H1 (cell line): ENCODE measurements around the gene ADCY5. TPM values are rescaled to one million over a fixed set of nuclear protein-coding genes. Genes with fewer than 3 reads are reported as not detected.
A peak's percentile ranks its signal among the peaks of the same experiment; 100 is the strongest.

Experiments
- CTCF ChIA-PET: fragments of 300-600 bp; sonication (Branson Sonifier 250); formaldehyde crosslinking; loops from one replicate; lab custom pipeline; 2021; ENCODE audit not compliant: partially characterized antibody; lab: Charles Lee
- POLR2A ChIA-PET: fragments of 300-600 bp; sonication (Branson Sonifier 250); formaldehyde crosslinking; loops from one replicate; lab custom pipeline; 2021; ENCODE audit warnings: inconsistent platforms; ENCODE audit not compliant: partially characterized antibody; lab: Charles Lee
- DNase-seq, 2 experiments: peaks; one replicate each; pipeline versions ENCODE4 v3.0.0 to v3.0.0-alpha.2; 2010 to 2022; ENCODE audit warnings: low spot score in 2 of 2, low read depth in 1 of 2, mixed read lengths in 1 of 2
- FAIRE-seq: peaks from 2 replicates; lab custom pipeline; 2011; peaks lifted over from hg19 to GRCh38; lab: Jason Lieb, UNC
- H2AFZ ChIP-seq: 2 replicates; pipeline ENCODE4 v1.8.1; 2012; ENCODE audit warnings: low read length, inconsistent platforms
- H2AK5ac ChIP-seq: 2 replicates; pipeline ENCODE4 v1.6.1; 2013; ENCODE audit warnings: low read depth, low read length
- H2BK120ac ChIP-seq: replicated peaks from 2 replicates; pipeline ENCODE3; 2013; ENCODE audit warnings: low read depth, low read length, inconsistent platforms
- H2BK12ac ChIP-seq: 2 replicates; pipeline ENCODE4 v1.6.1; 2013; ENCODE audit warnings: low read depth, low read length
- H2BK15ac ChIP-seq: 2 replicates; pipeline ENCODE4 v1.6.1; 2013; ENCODE audit warnings: low read length
- H2BK20ac ChIP-seq: 2 replicates; pipeline ENCODE4 v1.6.1; 2013; ENCODE audit warnings: low read length
- H2BK5ac ChIP-seq: 2 replicates; pipeline ENCODE4 v1.6.1; 2013; ENCODE audit warnings: low read depth, low read length
- H3K14ac ChIP-seq: 2 replicates; pipeline ENCODE4 v1.6.1; 2013; ENCODE audit warnings: inconsistent platforms; ENCODE audit not compliant: insufficient read length
- H3K18ac ChIP-seq: 2 replicates; pipeline ENCODE4 v1.6.1; 2013; ENCODE audit warnings: low read length; ENCODE audit errors: extremely low read depth
- H3K23ac ChIP-seq: 2 replicates; pipeline ENCODE4 v1.6.1; 2013; ENCODE audit warnings: inconsistent platforms; ENCODE audit not compliant: insufficient read length
- H3K23me2 ChIP-seq: 2 replicates; pipeline ENCODE4 v1.6.1; 2013; ENCODE audit warnings: low read depth, low read length
- H3K27ac ChIP-seq: 2 replicates; pipeline ENCODE4 v1.6.1; 2011; ENCODE audit warnings: low read depth, low read length, inconsistent platforms
- H3K27me3 ChIP-seq, 4 experiments: replicated peaks in 1 of 4; 1 replicate in 1 of 4; 2 replicates in 3 of 4; pipeline versions ENCODE4 v1.6.1 to v1.8.1; 2011 to 2013; ENCODE audit warnings: low read length in 3 of 4, mild to moderate bottlenecking in 3 of 4, inconsistent platforms in 2 of 4, mixed read lengths in 2 of 4, moderate library complexity in 1 of 4; ENCODE audit not compliant: control insufficient read depth in 3 of 4, insufficient read depth in 3 of 4; ENCODE audit errors: extremely low read depth in 1 of 4
- H3K36me3 ChIP-seq, 4 experiments: 2 replicates each; pipeline versions ENCODE4 v1.6.1 to v1.8.1; 2011 to 2013; ENCODE audit warnings: mild to moderate bottlenecking in 4 of 4, low read length in 3 of 4, moderate library complexity in 2 of 4, control low read depth in 1 of 4, inconsistent platforms in 1 of 4; ENCODE audit not compliant: insufficient read depth in 4 of 4, control insufficient read depth in 2 of 4
- H3K4ac ChIP-seq: replicated peaks from 2 replicates; pipeline ENCODE3; 2013; ENCODE audit warnings: low read length, low read depth, mixed read lengths, inconsistent platforms; ENCODE audit not compliant: insufficient read length
- H3K4me1 ChIP-seq, 4 experiments: replicated peaks in 1 of 4; 1 replicate in 1 of 4; 2 replicates in 3 of 4; pipeline versions ENCODE4 v1.6.1 to v1.8.1; 2011 to 2013; ENCODE audit warnings: low read length in 3 of 4, inconsistent platforms in 2 of 4, mixed read lengths in 1 of 4; ENCODE audit not compliant: insufficient read depth in 4 of 4, control insufficient read depth in 3 of 4
- H3K4me2 ChIP-seq, 2 experiments: 2 replicates each; pipeline versions ENCODE4 v1.6.1 to v1.8.1; 2011 to 2013; ENCODE audit warnings: low read depth in 2 of 2, low read length in 2 of 2, control low read depth in 1 of 2, inconsistent platforms in 1 of 2, mild to moderate bottlenecking in 1 of 2; ENCODE audit not compliant: insufficient read depth in 1 of 2
- H3K4me3 ChIP-seq, 4 experiments: fragments of 200-600, 300-600 bp in 1 of 4; sonication (generic), shearing (Covaris generic), sonication (Bioruptor Twin) in 1 of 4; 2 replicates each; pipeline versions ENCODE4 v1.5.1 to v1.8.1; 2011 to 2016; ENCODE audit warnings: low read length in 4 of 4, low read depth in 3 of 4, control low read depth in 2 of 4, inconsistent platforms in 2 of 4, mild to moderate bottlenecking in 2 of 4, mixed read lengths in 1 of 4, moderate library complexity in 1 of 4; ENCODE audit not compliant: insufficient read depth in 2 of 4; ENCODE audit errors: extremely low read depth in 1 of 4
- H3K56ac ChIP-seq: replicated peaks from 2 replicates; pipeline ENCODE3; 2013; ENCODE audit warnings: low read depth, mild to moderate bottlenecking, mixed read lengths, low read length, inconsistent platforms; ENCODE audit not compliant: insufficient read length
- H3K79me1 ChIP-seq: 2 replicates; pipeline ENCODE4 v1.6.1; 2013; ENCODE audit warnings: low read depth, low read length, control low read depth
- H3K79me2 ChIP-seq, 2 experiments: 2 replicates each; pipeline versions ENCODE4 v1.6.1 to v1.8.1; 2012 to 2013; ENCODE audit warnings: low read length in 2 of 2, mild to moderate bottlenecking in 2 of 2, inconsistent platforms in 1 of 2; ENCODE audit not compliant: insufficient read depth in 2 of 2, control insufficient read depth in 1 of 2
- H3K9ac ChIP-seq, 4 experiments: replicated peaks in 1 of 4; 1 replicate in 1 of 4; 2 replicates in 3 of 4; pipeline versions ENCODE4 v1.6.1 to v1.8.1; 2011 to 2013; ENCODE audit warnings: low read depth in 3 of 4, low read length in 3 of 4, control low read depth in 2 of 4, mild to moderate bottlenecking in 2 of 4, moderate library complexity in 2 of 4, inconsistent platforms in 1 of 4; ENCODE audit errors: extremely low read depth in 1 of 4
- H3K9me3 ChIP-seq, 2 experiments: 2 replicates each; pipeline versions ENCODE4 v1.6.1 to v1.8.1; 2012 to 2013; ENCODE audit warnings: mild to moderate bottlenecking in 2 of 2, moderate library complexity in 2 of 2, control low read depth in 1 of 2, inconsistent platforms in 1 of 2, low read depth in 1 of 2, low read length in 1 of 2, mixed read lengths in 1 of 2; ENCODE audit not compliant: insufficient read depth in 2 of 2
- H4K20me1 ChIP-seq, 2 experiments: replicated peaks in 1 of 2; 2 replicates each; pipeline versions ENCODE3 to v1.8.1; 2011 to 2013; ENCODE audit warnings: inconsistent platforms in 2 of 2, low read length in 2 of 2, mild to moderate bottlenecking in 1 of 2; ENCODE audit not compliant: insufficient read depth in 2 of 2, control insufficient read depth in 1 of 2
- H4K5ac ChIP-seq: 2 replicates; pipeline ENCODE4 v1.6.1; 2013; ENCODE audit warnings: low read length, low read depth, mixed read lengths, inconsistent platforms; ENCODE audit not compliant: insufficient read length
- H4K8ac ChIP-seq: 2 replicates; pipeline ENCODE4 v1.8.0; 2013; ENCODE audit warnings: mild to moderate bottlenecking, moderate library complexity, low read length, inconsistent platforms; ENCODE audit not compliant: insufficient read depth; ENCODE audit errors: extremely low read depth
- H4K91ac ChIP-seq: replicated peaks from 2 replicates; pipeline ENCODE3; 2013; ENCODE audit warnings: low read length, mixed read lengths, inconsistent platforms; ENCODE audit not compliant: insufficient read length
- BACH1 ChIP-seq: IDR thresholded peaks from 2 replicates; pipeline ENCODE4 v1.6.1; 2012; ENCODE audit warnings: low read length, improper control_type of control experiment
- CBX8 ChIP-seq: fragments of 300-800, 300-1000 bp; sonication (generic); IDR thresholded peaks from 2 replicates; pipeline ENCODE4 v1.7.1; 2016; ENCODE audit warnings: low read depth, low read length, borderline replicate concordance
- CHD1 ChIP-seq: IDR thresholded peaks from 2 replicates; pipeline ENCODE4 v1.6.1; 2012; ENCODE audit warnings: low read depth, low read length, improper control_type of control experiment
- GTF2F1 ChIP-seq: IDR thresholded peaks from 2 replicates; pipeline ENCODE4 v1.6.1; 2012; ENCODE audit warnings: low read depth, low read length, improper control_type of control experiment, borderline replicate concordance
- HDAC6 ChIP-seq: IDR thresholded peaks from one replicate; pipeline ENCODE4 v1.7.1; 2012; ENCODE audit warnings: low read depth, mild to moderate bottlenecking, inconsistent platforms, low read length, moderate library complexity
- KDM1A ChIP-seq: fragments of 200-600, 300-600 bp; sonication (generic); IDR thresholded peaks from 2 replicates; pipeline ENCODE4 v1.7.1; 2016; ENCODE audit warnings: mild to moderate bottlenecking, low read length, borderline replicate concordance
- MAFK ChIP-seq: IDR thresholded peaks from 2 replicates; pipeline ENCODE4 v1.6.1; 2012; ENCODE audit warnings: low read depth, mild to moderate bottlenecking, improper control_type of control experiment, low read length
- POLR2AphosphoS5 ChIP-seq: IDR thresholded peaks from 2 replicates; pipeline ENCODE4 v1.6.1; 2011; ENCODE audit warnings: low read depth, low read length
- POU5F1 ChIP-seq: IDR thresholded peaks from 2 replicates; pipeline ENCODE4 v1.6.1; 2011; ENCODE audit warnings: low read depth, mild to moderate bottlenecking, low read length, moderate library complexity
- RXRA ChIP-seq: IDR thresholded peaks from 2 replicates; pipeline ENCODE4 v1.6.1; 2011; ENCODE audit warnings: low read depth, mild to moderate bottlenecking, low read length, moderate library complexity; ENCODE audit not compliant: insufficient read depth
- SIN3A ChIP-seq, 2 experiments: IDR thresholded peaks in 1 of 2; conservative IDR thresholded peaks in 1 of 2; 2 replicates each; pipeline ENCODE4 v1.6.1; 2011 to 2012; ENCODE audit warnings: low read length in 2 of 2, improper control_type of control experiment in 1 of 2, low read depth in 1 of 2, mild to moderate bottlenecking in 1 of 2
- SP4 ChIP-seq: IDR thresholded peaks from 2 replicates; pipeline ENCODE4 v1.6.1; 2012; ENCODE audit warnings: low read length, inconsistent platforms
- SRF ChIP-seq: IDR thresholded peaks from 2 replicates; pipeline ENCODE4 v1.6.1; 2011; ENCODE audit warnings: mild to moderate bottlenecking, low read depth, low read length, moderate library complexity
- WGBS, 2 experiments: shearing (Covaris generic) in 1 of 2; methylation state at CpG; one replicate each; pipeline versions ENCODE4 v1.1.6 to v1.1.7; 2013 to 2015; ENCODE audit warnings: low lambda C conversion rate in 2 of 2, mixed read lengths in 2 of 2, inconsistent platforms in 1 of 2, low coverage in 1 of 2, missing lambda C conversion rate in 1 of 2; ENCODE audit not compliant: insufficient replicate concordance in 2 of 2, insufficient coverage in 1 of 2, insufficient read length in 1 of 2; ENCODE audit errors: extremely low coverage in 1 of 2, missing lambda C conversion rate in 1 of 2; 5-methylcytosine and 5-hydroxymethylcytosine counted together
- polyA plus RNA-seq, 7 experiments: library from polyadenylated mRNA; depleted of rRNA in 3 of 7; stranded (reverse) in 5 of 7; unstranded in 2 of 7; fragments of >200 nt in 5 of 7; fragments of 200-250 nt in 2 of 7; gene quantifications; 1 replicate in 5 of 7; 2 replicates in 1 of 7; 4 replicates in 1 of 7; pipeline versions ENCODE4 v1.2.1 to v1.2.3, GENCODE V29; 2011 to 2013; ENCODE audit warnings: missing spikeins in 2 of 7, mixed read lengths in 2 of 7
- total RNA-seq: library from RNA; stranded (reverse); fragmentation: NEBNext Ultra II Directional; extraction: Animal tissue kit (Norgen Biotek cat#: 25700); gene quantifications from 2 replicates; pipeline ENCODE4 v1.2.1, GENCODE V29; 2021
- TF ChIP-seq, protein P1 (sequence below): IDR thresholded peaks from 2 replicates; pipeline ENCODE4 v1.6.1; 2012; ENCODE audit warnings: inconsistent platforms

Gene ADCY5
- total and polyA plus RNA-seq, 2 of the 8 experiments (the other 6 are each of a cell fraction or from before 2014, with no cell fraction given) = 18.9 to 40.8 TPM

DNA sequence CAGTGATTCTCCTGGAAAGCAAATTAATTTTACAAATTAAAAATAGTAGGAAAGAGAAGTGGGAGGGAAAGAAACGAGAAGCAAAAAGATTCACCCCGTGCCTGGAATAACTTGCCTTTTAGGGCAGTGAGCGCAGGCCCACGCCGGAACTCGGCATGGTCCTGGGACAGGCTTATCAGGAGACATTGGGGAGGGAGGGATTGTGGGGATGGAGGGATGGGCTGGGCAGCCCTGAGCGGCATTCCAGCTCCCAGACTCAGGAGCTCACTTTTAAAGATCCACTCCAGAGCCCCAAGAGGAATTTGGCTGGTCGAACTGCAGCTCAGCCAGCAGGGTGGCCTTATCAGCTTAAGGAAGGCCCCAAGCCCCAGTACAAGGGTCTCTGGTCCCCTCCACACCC, 117.9 kb downstream of the ADCY5 start:
- Histone ChIP-seq H2BK120ac (no peak overlapping the region), H3K18ac (no peak overlapping the region), H3K27me3 (no peaks in the 10 kb centered on the region), H3K4me1 (peaks cover 0 to 5% (median 1%) of the 10 kb centered on the region in 4 experiments; a peak in 3 of 7 replicates), H3K23me2 (no peaks in the 10 kb centered on the region), H3K9me3 (no peaks in the 10 kb centered on the region), H2BK15ac (no peak overlapping the region), H2AFZ (no peak overlapping the region), H2BK12ac (0 out of 2 replicates have a peak overlapping the region, but pooled peaks have one; percentile 17), H3K79me2 (no peaks in the 10 kb centered on the region), H3K23ac (no peak overlapping the region), H2BK5ac (no peak overlapping the region), H4K20me1 (peaks cover 0 to 3% of the 10 kb centered on the region in 2 experiments), H3K36me3 (no peaks in the 10 kb centered on the region), H3K79me1 (no peaks in the 10 kb centered on the region), H4K8ac (peak overlapping the region; percentile 38; the same call in 1 of the 2 replicates), H2BK20ac (no peak overlapping the region), H3K14ac (no peak overlapping the region), H3K4ac (no peak overlapping the region), H4K5ac (no peak overlapping the region), H3K56ac (no peak overlapping the region), H3K4me2 (no peak overlapping the region), H3K27ac (no peak overlapping the region), H2AK5ac (no peak overlapping the region), H3K9ac (no peak overlapping the region), H3K4me3 (no peak overlapping the region), H4K91ac (no peak overlapping the region)
- DNase-seq (no peak), FAIRE-seq (no peak)
- 81% methylated on average over 8 of the region's 8 CpGs; no CpG with 5 or more reads in 1 of the 2 experiments for WGBS, 2 experiments
- CTCF ChIA-PET = interaction anchor here (0.6 to 22.2 kb wide), 23 partner anchors 8 to 230 kb away, joined by 3 to 245 read pairs (median 5); partner anchors contain the start of gene ADCY5
- POLR2A ChIA-PET = interaction anchor here (2.1 kb wide), 1 partner anchor 16 kb away, joined by 16 read pairs; no protein-coding TSS in a partner anchor
- TF ChIP-seq KDM1A (no peak), POLR2AphosphoS5 (no peak), POU5F1 (no peak), GTF2F1 (no peak), SP4 (no peak), SRF (no peak), BACH1 (no peak), RXRA (no peak), MAFK (no peak), HDAC6 (no peak), CBX8 (no peak), SIN3A (conservative IDR thresholded peaks at IDR 0.05 in 1 of 2, IDR thresholded peaks at IDR 0.05 in 1 of 2; ENCODE audit: low read depth in 1 of 2, low read length in 2 of 2) (no peak), CHD1 (no peak)
- TF ChIP-seq, protein P1, sequence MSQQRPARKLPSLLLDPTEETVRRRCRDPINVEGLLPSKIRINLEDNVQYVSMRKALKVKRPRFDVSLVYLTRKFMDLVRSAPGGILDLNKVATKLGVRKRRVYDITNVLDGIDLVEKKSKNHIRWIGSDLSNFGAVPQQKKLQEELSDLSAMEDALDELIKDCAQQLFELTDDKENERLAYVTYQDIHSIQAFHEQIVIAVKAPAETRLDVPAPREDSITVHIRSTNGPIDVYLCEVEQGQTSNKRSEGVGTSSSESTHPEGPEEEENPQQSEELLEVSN = no peak
